ENCODE data around the gene ELMOD2. TPM values are rescaled to one million over a fixed set of nuclear protein-coding genes. Genes with fewer than 3 reads are reported as not detected.

The ELMOD2 gene
- total RNA-seq, 4 donors from 2014 or later: 24.7 to 41.9 (median 31.5) TPM

- 11 to 18% methylated on average over 27 of the region's 27 CpGs for WGBS, 2 donors
These were observed 55.3 kb downstream of the ELMOD2 start for GRCh38 chr4:140579278-140579677.

GRCh38 chr4:140581078-140581477, 57.1 kb downstream of the ELMOD2 start:
- TF ChIP-seq POLR2A (IDR thresholded peaks at IDR 0.05) (no peak), CTCF (IDR thresholded peaks at IDR 0.05) (no peak)
- Histone ChIP-seq H3K4me1 (no peaks in the 10 kb centered on the region), H3K9me3 (no peaks in the 10 kb centered on the region), H3K4me3 (replicated peaks in 1 of 3) (no peak overlapping the region), H3K27ac (no peak overlapping the region), H3K27me3 (no peaks in the 10 kb centered on the region), H3K36me3 (no peaks in the 10 kb centered on the region)
- intact Hi-C loops (cut with DNase I): no loop called here
- DNase-seq: no peak
- WGBS, 2 donors: 56 to 70% methylated on average over 3 of the region's 3 CpGs

More at GRCh38 chr4:140579278-140579677, 55.3 kb downstream of the ELMOD2 start:
- Histone ChIP-seq H3K4me1 (no peaks in the 10 kb centered on the region), H3K27ac (no peak overlapping the region), H3K9me3 (no peaks in the 10 kb centered on the region), H3K36me3 (no peaks in the 10 kb centered on the region), H3K27me3 (no peaks in the 10 kb centered on the region), H3K4me3 (replicated peaks in 1 of 3) (no peak overlapping the region)
- no peak for TF ChIP-seq CTCF (IDR thresholded peaks at IDR 0.05)
- no peak for TF ChIP-seq POLR2A (IDR thresholded peaks at IDR 0.05)
- DNase-seq: peak; percentile 12 to 21
- intact Hi-C loops (cut with DNase I): no loop called here

- no peaks in the 10 kb centered on the region for H3K9me3 ChIP-seq
These were observed 60.5 kb downstream of the ELMOD2 start for GRCh38 chr4:140584439-140584838.

DNA sequence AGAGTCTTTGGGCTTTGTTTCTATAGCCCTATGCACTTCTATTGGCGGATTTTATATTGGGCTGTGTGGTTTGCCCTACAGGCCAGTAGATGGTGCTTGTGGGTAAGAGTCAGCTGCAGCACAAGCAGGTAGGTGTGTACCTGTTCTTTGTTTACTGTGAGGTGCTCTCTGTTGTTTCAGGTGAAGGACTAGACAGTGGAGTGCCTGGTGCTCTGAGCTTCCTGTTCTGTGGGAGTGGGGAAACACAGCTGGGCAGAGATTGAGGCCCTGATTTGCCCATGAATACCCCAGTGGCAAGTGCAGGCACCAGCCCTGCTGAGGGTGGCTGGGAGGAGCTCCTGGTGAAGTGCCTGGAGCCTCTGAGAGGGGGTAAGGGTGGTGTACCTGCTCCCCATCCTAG, 71.1 kb downstream of the ELMOD2 start:
- Histone ChIP-seq H3K9me3 (no peaks in the 10 kb centered on the region), H3K27me3 (no peaks in the 10 kb centered on the region), H3K4me1 (no peaks in the 10 kb centered on the region), H3K27ac (no peak overlapping the region), H3K36me3 (no peaks in the 10 kb centered on the region), H3K4me3 (replicated peaks in 1 of 3) (no peak overlapping the region)
- TF ChIP-seq POLR2A (IDR thresholded peaks at IDR 0.05) (no peak), CTCF (IDR thresholded peaks at IDR 0.05) (peak; percentile 29 to 77 (median 68))
- intact Hi-C loops (cut with DNase I): loop anchor here (5.0 kb wide), 1 partner anchor 257 kb away; no protein-coding TSS in a partner anchor
- 33% methylated on average over 1 of the region's 1 CpG for WGBS, 2 donors
- DNase-seq: peak; percentile 37 to 42

More at GRCh38 chr4:140584439-140584838, 60.5 kb downstream of the ELMOD2 start:
- Histone ChIP-seq H3K27ac (no peak overlapping the region), H3K36me3 (no peaks in the 10 kb centered on the region), H3K4me3 (replicated peaks in 1 of 3) (no peak overlapping the region), H3K4me1 (no peaks in the 10 kb centered on the region), H3K27me3 (no peaks in the 10 kb centered on the region)
- WGBS, 2 donors: 66 to 76% methylated on average over 1 of the region's 1 CpG
- no peak for DNase-seq
- TF ChIP-seq CTCF (IDR thresholded peaks at IDR 0.05): no peak
- no peak for TF ChIP-seq POLR2A (IDR thresholded peaks at IDR 0.05)
- intact Hi-C loops (cut with DNase I): no loop called here

DNA sequence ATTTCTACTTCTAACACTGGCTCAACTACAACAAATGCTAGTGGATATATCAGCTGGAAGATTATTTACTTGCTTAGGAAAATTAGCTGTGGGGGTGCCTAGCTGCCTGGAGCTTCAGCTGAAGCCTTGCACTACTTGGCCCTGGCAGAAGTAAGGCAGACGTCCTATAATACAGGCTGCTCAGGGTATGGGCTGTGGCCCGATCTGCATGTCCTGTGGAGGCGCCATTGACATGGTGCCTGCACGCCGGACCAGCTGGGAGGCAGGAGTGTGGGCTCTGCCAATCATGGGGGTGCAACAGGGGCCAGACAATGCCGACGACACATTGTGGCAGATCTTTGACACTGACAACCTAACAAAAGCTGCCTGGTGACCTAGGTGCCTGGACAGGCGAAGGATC, 76.4 kb downstream of the ELMOD2 start:
- Histone ChIP-seq H3K9me3 (no peaks in the 10 kb centered on the region), H3K36me3 (no peaks in the 10 kb centered on the region), H3K4me3 (replicated peaks in 1 of 3) (no peak overlapping the region), H3K4me1 (no peaks in the 10 kb centered on the region), H3K27ac (no peak overlapping the region), H3K27me3 (no peaks in the 10 kb centered on the region)
- intact Hi-C loops (cut with DNase I): no loop called here
- WGBS, 2 donors: 80 to 84% methylated on average over 2 to 8 of the region's 8 CpGs
- TF ChIP-seq POLR2A (IDR thresholded peaks at IDR 0.05) (no peak), CTCF (IDR thresholded peaks at IDR 0.05) (no peak)
- no peak for DNase-seq
